HepG2 (cell line): ENCODE results near the gene PDGFB. TPM values are rescaled to one million over a fixed set of nuclear protein-coding genes. Genes with fewer than 3 reads are reported as not detected.

ENCODE experiments used
- ATAC-seq: fragments of 200-7000 bp; cut with Tn5 transposase; 3 replicates; pipeline ENCODE4 v1.9.1; 2020; ENCODE audit warnings: mild to moderate bottlenecking, moderate library complexity
- BruUV-seq: library from RNA; stranded (reverse); fragments of 400-500 nt; replicated peaks from 2 replicates; lab custom pipeline; 2021; lab: Mats Ljungman, UMichigan
- CTCF ChIA-PET: fragments of 300-600 bp; formaldehyde crosslinking; extraction: SDS; loops from one replicate; lab custom pipeline; 2021; ENCODE audit warnings: low total read pairs, inconsistent platforms, low intra/inter-chr PET ratio; lab: Yijun Ruan, JAX
- POLR2A ChIA-PET: fragments of 350-600 bp; sonication (Branson Sonifier 250); formaldehyde crosslinking; loops from one replicate; lab custom pipeline; 2020; ENCODE audit warnings: antibody characterized with exemption, inconsistent platforms; lab: Yijun Ruan, JAX
- DNase-seq: peaks from one replicate; pipeline ENCODE4 v3.0.0-alpha.2; 2015; ENCODE audit warnings: low spot score
- FAIRE-seq: peaks from 3 replicates; lab custom pipeline; 2011; peaks lifted over from hg19 to GRCh38; lab: Jason Lieb, UNC
- H2AFZ ChIP-seq: one replicate; pipeline ENCODE4 v1.6.1; 2011; ENCODE audit warnings: low read length, inconsistent platforms
- H3K27ac ChIP-seq: fragments of 300-600 bp; 3 replicates; pipeline ENCODE4 v1.8.0; 2011; ENCODE audit warnings: mixed run types, mild to moderate bottlenecking, mixed read lengths, low read length, inconsistent platforms; ENCODE audit not compliant: insufficient read depth; ENCODE audit errors: extremely low read length
- H3K27me3 ChIP-seq, 2 experiments: fragments of 200-600 bp in 1 of 2; 2 replicates in 1 of 2; 3 replicates in 1 of 2; pipeline versions ENCODE4 v1.6.0 to v1.8.0; 2011; ENCODE audit warnings: low read length in 2 of 2, mild to moderate bottlenecking in 2 of 2, moderate library complexity in 2 of 2, inconsistent platforms in 1 of 2; ENCODE audit not compliant: insufficient read depth in 2 of 2, control insufficient read depth in 1 of 2
- H3K36me3 ChIP-seq, 2 experiments: fragments of 200-600 bp in 1 of 2; replicated peaks in 1 of 2; 2 replicates in 1 of 2; 3 replicates in 1 of 2; pipeline versions ENCODE4 v1.5.1 to v1.8.0; 2011; ENCODE audit warnings: low read length in 2 of 2, inconsistent platforms in 1 of 2; ENCODE audit not compliant: insufficient read depth in 2 of 2, control insufficient read depth in 1 of 2
- H3K4me1 ChIP-seq: 2 replicates; pipeline ENCODE4 v1.5.1; 2012; ENCODE audit warnings: low read length, inconsistent platforms; ENCODE audit not compliant: insufficient read depth
- H3K4me2 ChIP-seq: 2 replicates; pipeline ENCODE4 v1.6.0; 2011; ENCODE audit warnings: low read depth, low read length, inconsistent platforms
- H3K4me3 ChIP-seq, 3 experiments: fragments of 200-600 bp in 1 of 3; sonication (generic), shearing (Covaris generic) in 1 of 3; replicated peaks in 1 of 3; 2 replicates each; pipeline ENCODE4 v1.5.1; 2011 to 2016; ENCODE audit warnings: low read length in 3 of 3, inconsistent platforms in 2 of 3, low read depth in 2 of 3, mild to moderate bottlenecking in 2 of 3, control low read depth in 1 of 3, mixed read lengths in 1 of 3; ENCODE audit not compliant: insufficient read depth in 1 of 3
- H3K79me2 ChIP-seq: one replicate; pipeline ENCODE4 v1.6.1; 2011; ENCODE audit warnings: low read length, inconsistent platforms; ENCODE audit not compliant: insufficient read depth
- H3K9ac ChIP-seq: 2 replicates; pipeline ENCODE4 v1.6.0; 2011; ENCODE audit warnings: mild to moderate bottlenecking, low read depth, low read length, inconsistent platforms; ENCODE audit not compliant: insufficient read depth
- H3K9me3 ChIP-seq: 2 replicates; pipeline ENCODE4 v1.5.1; 2012; ENCODE audit warnings: mild to moderate bottlenecking, low read length
- H4K20me1 ChIP-seq: 2 replicates; pipeline ENCODE4 v1.6.0; 2011; ENCODE audit warnings: inconsistent platforms, mild to moderate bottlenecking, low read length, moderate library complexity; ENCODE audit not compliant: insufficient read depth
- CBX1 ChIP-seq: IDR thresholded peaks from one replicate; pipeline ENCODE4 v1.6.1; 2016; ENCODE audit warnings: antibody characterized with exemption, low read depth
- GTF3A ChIP-seq: sonication (generic); formaldehyde crosslinking; conservative IDR thresholded peaks from 2 replicates; pipeline ENCODE4 v1.4.0; 2020; ENCODE audit warnings: mild to moderate bottlenecking, missing genetic modification reagents
- NR2C2 ChIP-seq: sonication (generic); formaldehyde crosslinking; IDR thresholded peaks from 2 replicates; pipeline ENCODE4 v1.4.0; 2020; ENCODE audit warnings: missing genetic modification reagents, mild to moderate bottlenecking, moderate library complexity, borderline replicate concordance
- PPARG ChIP-seq: conservative IDR thresholded peaks from 2 replicates; pipeline ENCODE4 v1.6.1; 2016; ENCODE audit warnings: missing biosample characterization, missing genetic modification reagents
- RBM22 ChIP-seq: fragments of 200-400 bp; formaldehyde crosslinking; optimal IDR thresholded peaks from 2 replicates; pipeline ENCODE3; 2017; ENCODE audit warnings: mild to moderate bottlenecking, low read length, moderate library complexity
- ZNF230 ChIP-seq: sonication (generic); formaldehyde crosslinking; IDR thresholded peaks from 2 replicates; pipeline ENCODE4 v1.4.0; 2020; ENCODE audit warnings: mild to moderate bottlenecking, missing genetic modification reagents
- ZNF350 ChIP-seq: sonication (generic); formaldehyde crosslinking; IDR thresholded peaks from 2 replicates; pipeline ENCODE4 v1.4.0; 2020; ENCODE audit warnings: mild to moderate bottlenecking, low read depth, missing genetic modification reagents, borderline replicate concordance
- ZNF589 ChIP-seq: sonication (generic); formaldehyde crosslinking; conservative IDR thresholded peaks from 2 replicates; pipeline ENCODE4 v1.8.0; 2022; ENCODE audit warnings: mild to moderate bottlenecking, moderate library complexity, missing genetic modification reagents
- ZNF709 ChIP-seq: sonication (generic); formaldehyde crosslinking; IDR thresholded peaks from 2 replicates; pipeline ENCODE4 v1.5.0; 2020; ENCODE audit warnings: mild to moderate bottlenecking, missing genetic modification reagents
- ZNF883 ChIP-seq: sonication (generic); formaldehyde crosslinking; IDR thresholded peaks from 2 replicates; pipeline ENCODE4 v1.5.1; 2020; ENCODE audit warnings: mild to moderate bottlenecking, missing genetic modification reagents; ENCODE audit errors: not compliant biosample characterization
- WGBS: methylation state at CpG from one replicate; pipeline ENCODE4 v1.1.6; 2017; ENCODE audit warnings: low lambda C conversion rate; 5-methylcytosine and 5-hydroxymethylcytosine counted together
- in situ Hi-C: cut with HindIII; loops from 2 replicates; pipeline ENCODE4 v1.10.0; 2017; ENCODE audit warnings: low pct_unique_long_range_greater_than_20kb; ENCODE audit not compliant: extremely low pct_ligation_motif_present
- intact Hi-C: fragments of 100-400 bp; cut with micrococcal nuclease; formaldehyde crosslinking; loops from one replicate; pipeline ENCODE4 v1.10.0; 2022; ENCODE audit not compliant: unreplicated experiment
- polyA plus RNA-seq, 8 experiments: library from polyadenylated mRNA; depleted of rRNA in 3 of 8; stranded (reverse) in 7 of 8; unstranded in 1 of 8; fragments of >200 nt; fragmentation: Illumina TruSeq in 4 of 8; extraction: Trizol in 4 of 8; gene quantifications; 2 replicates each; pipeline versions ENCODE4 v1.2.1 to v1.2.3, GENCODE V29; 2011 to 2016; ENCODE audit warnings: low read depth in 4 of 8, missing spikeins in 1 of 8, mixed read lengths in 1 of 8; ENCODE audit not compliant: insufficient read depth in 1 of 8
- total RNA-seq, 5 experiments: library from RNA; depleted of rRNA; stranded (reverse); fragments of >200 nt; fragmentation: Illumina TruSeq; extraction: Trizol; gene quantifications; 2 replicates each; pipeline ENCODE4 v1.2.3, GENCODE V29; 2016; ENCODE audit warnings: low read depth in 1 of 5
- TF ChIP-seq, protein P1 (sequence below): sonication (generic); formaldehyde crosslinking; IDR thresholded peaks from 2 replicates; pipeline ENCODE4 v1.8.0; 2022; ENCODE audit warnings: low read depth, missing genetic modification reagents
- TF ChIP-seq, protein P2 (sequence below): sonication (generic); formaldehyde crosslinking; IDR thresholded peaks from 2 replicates; pipeline ENCODE4 v1.5.0; 2020; ENCODE audit warnings: missing genetic modification reagents
- TF ChIP-seq, protein P3 (sequence below), 2 experiments: IDR thresholded peaks; 2 replicates each; pipeline ENCODE4 v1.6.1; 2011 to 2012; ENCODE audit warnings: low read length in 2 of 2, borderline replicate concordance in 1 of 2, low read depth in 1 of 2, mild to moderate bottlenecking in 1 of 2, moderate library complexity in 1 of 2

Gene PDGFB
- total and polyA plus RNA-seq, 2 of the 13 experiments (the other 11 are each of a cell fraction or from before 2014, with no cell fraction given), result 1.4 to 10.1 TPM

DNA sequence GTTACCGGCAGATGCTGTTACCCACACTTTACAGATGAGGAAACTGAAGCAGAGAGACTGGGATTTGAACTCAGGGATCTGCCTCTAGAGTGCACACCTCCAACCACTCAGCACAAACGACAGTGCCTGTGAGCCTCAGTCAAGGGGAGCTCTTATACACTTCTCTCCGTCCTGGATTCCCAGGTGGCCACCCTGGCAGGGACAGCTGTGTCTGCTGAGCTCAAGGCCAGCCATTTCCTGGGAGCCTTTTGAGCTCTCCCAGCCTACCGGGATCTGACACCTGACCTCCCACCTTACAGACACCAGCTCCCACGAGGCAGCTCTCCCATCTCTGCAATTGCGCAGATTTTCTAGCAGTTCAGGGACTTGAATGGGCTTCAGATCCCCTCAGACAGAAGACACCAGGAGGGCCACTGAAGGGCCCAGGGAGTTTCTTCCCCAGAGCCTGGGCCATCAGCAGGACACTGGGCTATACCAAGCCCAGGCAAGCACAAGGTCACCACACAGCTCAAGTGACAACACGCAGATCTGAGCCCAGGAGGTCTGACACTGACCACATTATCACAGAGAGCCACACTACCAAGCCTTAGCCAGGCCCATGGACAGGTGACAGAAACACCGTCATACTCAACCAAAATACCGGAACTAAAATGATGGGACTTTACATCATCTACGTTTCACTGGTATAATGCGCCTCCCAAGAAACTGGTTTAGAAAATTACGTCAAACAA, 17.1 kb downstream of the PDGFB start:
- DNase-seq (no peak), FAIRE-seq (no peak), ATAC-seq (no peak)
- Histone ChIP-seq H3K4me1 (peaks cover 21% of the 10 kb centered on the region), H3K9me3 (no peaks in the 10 kb centered on the region), H3K4me3 (no peak overlapping the region), H3K27me3 (no peaks in the 10 kb centered on the region), H3K4me2 (no peak overlapping the region), H3K9ac (no peak overlapping the region), H3K79me2 (no peaks in the 10 kb centered on the region), H4K20me1 (peaks cover 8% of the 10 kb centered on the region), H3K27ac (no peak overlapping the region), H2AFZ (no peak overlapping the region), H3K36me3 (peaks cover 7 to 33% of the 10 kb centered on the region in 2 experiments; a peak in 4 of 5 replicates)
- ChIA-PET CTCF (no interaction called here), POLR2A (interaction anchor here (0.9 to 1.4 kb wide), 2 partner anchors 13 to 92 kb away, joined by 3 read pairs; partner anchors contain the start of gene RPL3)
- intact Hi-C loops (no loop called here), in situ Hi-C loops (no loop called here)
- BruUV-seq, result no TSS peak
- 85% methylated on average over 12 of the region's 12 CpGs for WGBS
- TF ChIP-seq ZNF883 (CRISPR knock-in tag) (no peak), ZNF589 (CRISPR knock-in tag) (no peak), ZNF350 (CRISPR knock-in tag) (no peak), ZNF230 (CRISPR knock-in tag) (no peak), NR2C2 (CRISPR knock-in tag) (no peak), ZNF709 (CRISPR knock-in tag) (no peak), PPARG (CRISPR knock-in tag) (no peak), CBX1 (no peak), GTF3A (CRISPR knock-in tag) (no peak), RBM22 (no peak)
- TF ChIP-seq, protein P1, sequence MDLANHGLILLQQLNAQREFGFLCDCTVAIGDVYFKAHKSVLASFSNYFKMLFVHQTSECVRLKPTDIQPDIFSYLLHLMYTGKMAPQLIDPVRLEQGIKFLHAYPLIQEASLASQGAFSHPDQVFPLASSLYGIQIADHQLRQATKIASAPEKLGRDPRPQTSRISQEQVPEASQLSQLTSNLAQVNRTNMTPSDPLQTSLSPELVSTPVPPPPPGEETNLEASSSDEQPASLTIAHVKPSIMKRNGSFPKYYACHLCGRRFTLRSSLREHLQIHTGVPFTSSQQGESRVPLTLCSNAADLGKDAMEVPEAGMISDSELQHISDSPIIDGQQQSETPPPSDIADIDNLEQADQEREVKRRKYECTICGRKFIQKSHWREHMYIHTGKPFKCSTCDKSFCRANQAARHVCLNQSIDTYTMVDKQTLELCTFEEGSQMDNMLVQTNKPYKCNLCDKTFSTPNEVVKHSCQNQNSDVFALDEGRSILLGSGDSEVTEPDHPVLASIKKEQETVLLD (CRISPR knock-in tag), result no peak
- TF ChIP-seq, protein P2, sequence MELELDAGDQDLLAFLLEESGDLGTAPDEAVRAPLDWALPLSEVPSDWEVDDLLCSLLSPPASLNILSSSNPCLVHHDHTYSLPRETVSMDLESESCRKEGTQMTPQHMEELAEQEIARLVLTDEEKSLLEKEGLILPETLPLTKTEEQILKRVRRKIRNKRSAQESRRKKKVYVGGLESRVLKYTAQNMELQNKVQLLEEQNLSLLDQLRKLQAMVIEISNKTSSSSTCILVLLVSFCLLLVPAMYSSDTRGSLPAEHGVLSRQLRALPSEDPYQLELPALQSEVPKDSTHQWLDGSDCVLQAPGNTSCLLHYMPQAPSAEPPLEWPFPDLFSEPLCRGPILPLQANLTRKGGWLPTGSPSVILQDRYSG (CRISPR knock-in tag), result no peak
- TF ChIP-seq, protein P3, sequence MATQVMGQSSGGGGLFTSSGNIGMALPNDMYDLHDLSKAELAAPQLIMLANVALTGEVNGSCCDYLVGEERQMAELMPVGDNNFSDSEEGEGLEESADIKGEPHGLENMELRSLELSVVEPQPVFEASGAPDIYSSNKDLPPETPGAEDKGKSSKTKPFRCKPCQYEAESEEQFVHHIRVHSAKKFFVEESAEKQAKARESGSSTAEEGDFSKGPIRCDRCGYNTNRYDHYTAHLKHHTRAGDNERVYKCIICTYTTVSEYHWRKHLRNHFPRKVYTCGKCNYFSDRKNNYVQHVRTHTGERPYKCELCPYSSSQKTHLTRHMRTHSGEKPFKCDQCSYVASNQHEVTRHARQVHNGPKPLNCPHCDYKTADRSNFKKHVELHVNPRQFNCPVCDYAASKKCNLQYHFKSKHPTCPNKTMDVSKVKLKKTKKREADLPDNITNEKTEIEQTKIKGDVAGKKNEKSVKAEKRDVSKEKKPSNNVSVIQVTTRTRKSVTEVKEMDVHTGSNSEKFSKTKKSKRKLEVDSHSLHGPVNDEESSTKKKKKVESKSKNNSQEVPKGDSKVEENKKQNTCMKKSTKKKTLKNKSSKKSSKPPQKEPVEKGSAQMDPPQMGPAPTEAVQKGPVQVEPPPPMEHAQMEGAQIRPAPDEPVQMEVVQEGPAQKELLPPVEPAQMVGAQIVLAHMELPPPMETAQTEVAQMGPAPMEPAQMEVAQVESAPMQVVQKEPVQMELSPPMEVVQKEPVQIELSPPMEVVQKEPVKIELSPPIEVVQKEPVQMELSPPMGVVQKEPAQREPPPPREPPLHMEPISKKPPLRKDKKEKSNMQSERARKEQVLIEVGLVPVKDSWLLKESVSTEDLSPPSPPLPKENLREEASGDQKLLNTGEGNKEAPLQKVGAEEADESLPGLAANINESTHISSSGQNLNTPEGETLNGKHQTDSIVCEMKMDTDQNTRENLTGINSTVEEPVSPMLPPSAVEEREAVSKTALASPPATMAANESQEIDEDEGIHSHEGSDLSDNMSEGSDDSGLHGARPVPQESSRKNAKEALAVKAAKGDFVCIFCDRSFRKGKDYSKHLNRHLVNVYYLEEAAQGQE (IDR thresholded peaks at IDR 0.05; ENCODE audit: borderline replicate concordance in 1 of 2, low read depth in 1 of 2, low read length in 2 of 2), result no peak
